ENCODE measurements around the gene CYB561D2. TPM values are rescaled to one million over a fixed set of nuclear protein-coding genes. Genes with fewer than 3 reads are reported as not detected.

The CYB561D2 gene
- total and polyA plus RNA-seq, 9 of the 15 experiments (the other 6 are each of a cell fraction or from before 2014, with no cell fraction given), result 4.2 to 16.6 (median 9.4) TPM

- no peak for TF ChIP-seq TFAM (CRISPR knock-in tag; conservative IDR thresholded peaks at IDR 0.05)
- TF ChIP-seq LCOR (CRISPR knock-in tag; IDR thresholded peaks at IDR 0.05), result 0 out of 2 replicates have a peak, but pooled peaks have one; percentile 37
- no peak for TF ChIP-seq CLOCK (CRISPR knock-in tag; IDR thresholded peaks at IDR 0.05; ENCODE audit: borderline replicate concordance)
- no peak for TF ChIP-seq CEBPZ (IDR thresholded peaks at IDR 0.05; ENCODE audit: borderline replicate concordance, low read depth, low read length)
- no peak for TF ChIP-seq XRCC3 (IDR thresholded peaks at IDR 0.05)
- TF ChIP-seq THAP7 (CRISPR knock-in tag; IDR thresholded peaks at IDR 0.05), result peak; percentile 64; the same call in 1 of the 2 replicates
- TF ChIP-seq ZNF75A (CRISPR knock-in tag; IDR thresholded peaks at IDR 0.05), result no peak
- no peak for TF ChIP-seq MAFF (IDR thresholded peaks at IDR 0.05; ENCODE audit: low read length)
- TF ChIP-seq EGR1 (conservative IDR thresholded peaks at IDR 0.05), result peak; percentile 49
- TF ChIP-seq ZBTB26 (CRISPR knock-in tag; IDR thresholded peaks at IDR 0.05), result no peak
- peak; percentile 61 for TF ChIP-seq SAP30 (IDR thresholded peaks at IDR 0.05; ENCODE audit: borderline replicate concordance, insufficient read depth, low read depth, low read length, poor library complexity, severe bottlenecking)
- no peak for TF ChIP-seq HMG20B (CRISPR knock-in tag; IDR thresholded peaks at IDR 0.05)
- no peak for TF ChIP-seq MITF (IDR thresholded peaks at IDR 0.05)
- no peak for TF ChIP-seq CBFB (CRISPR knock-in tag; IDR thresholded peaks at IDR 0.05)
- TF ChIP-seq ZNF655 (CRISPR knock-in tag; IDR thresholded peaks at IDR 0.05), result no peak
- TF ChIP-seq KDM5B (IDR thresholded peaks at IDR 0.05; ENCODE audit: insufficient replicate concordance, low read depth, low read length), result peak; percentile 60
Measured at GRCh38 chr3:50327943-50328691, 22.5 kb upstream of the CYB561D2 start, which contains the start of gene TUSC2 (continued).
